A549 treated with GW870086 at 1 μM for 4 hours (cell line): ENCODE data around the gene RPL22. TPM values are rescaled to one million over a fixed set of nuclear protein-coding genes. Genes with fewer than 3 reads are reported as not detected.

Experiments used
- total RNA-seq: library from RNA; stranded (reverse); fragments of 200-300 nt; extraction: Qiagen RNA extraction; gene quantifications from 5 replicates; pipeline ENCODE4 v1.2.3, GENCODE V29; 2022; ENCODE audit warnings: low read depth

Gene RPL22
- 279 to 471 TPM (median 456 TPM) in 5 replicates for total RNA-seq

DNA sequence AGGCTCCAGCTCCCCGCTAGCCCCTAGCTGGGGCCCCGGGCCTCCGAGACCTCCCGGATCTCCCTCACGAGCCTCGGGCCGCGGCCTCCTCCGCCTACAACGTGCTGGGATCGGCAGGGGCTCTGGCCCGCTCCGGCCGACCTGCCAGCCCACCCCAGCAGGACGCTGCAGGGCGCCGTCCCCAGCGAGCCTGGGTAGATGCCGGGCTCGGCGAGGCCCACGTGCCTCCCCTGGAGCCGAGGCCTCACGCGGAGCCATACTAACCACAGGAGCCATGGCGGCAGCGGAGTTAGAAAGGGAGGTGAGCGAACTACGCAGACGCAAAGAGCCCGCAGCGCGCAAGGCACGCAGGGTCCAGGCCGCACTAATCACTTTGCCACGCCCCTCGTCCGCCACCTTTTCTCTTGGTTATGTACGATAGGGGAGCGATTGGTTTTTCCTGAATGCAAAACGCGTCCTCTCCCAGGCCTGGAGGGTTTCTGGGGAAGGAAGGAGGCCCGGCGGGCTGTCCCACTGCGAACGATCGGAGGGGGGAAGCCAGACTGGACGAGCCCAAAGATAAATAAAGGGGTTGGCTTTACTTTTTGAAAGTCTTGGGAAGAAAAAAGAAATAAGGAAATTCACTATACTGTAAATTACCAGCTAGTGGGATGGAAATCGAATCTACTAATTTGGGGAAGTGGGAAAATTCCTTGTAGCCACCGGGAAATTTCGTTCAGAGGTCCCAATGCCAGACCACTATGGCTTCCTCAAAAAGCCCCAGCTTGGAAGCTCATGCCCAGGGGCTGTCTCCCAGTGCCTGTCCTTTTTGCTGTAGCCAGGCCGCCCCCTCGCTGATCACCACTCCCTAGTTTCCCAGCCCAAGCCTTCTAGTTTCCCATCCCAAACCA is at the start of gene RPL22:
RPL22 (minus strand) TSS at position 298 of the 890 bp plus-strand sequence; CDS start at position 276, 22 bp downstream.

DNA sequence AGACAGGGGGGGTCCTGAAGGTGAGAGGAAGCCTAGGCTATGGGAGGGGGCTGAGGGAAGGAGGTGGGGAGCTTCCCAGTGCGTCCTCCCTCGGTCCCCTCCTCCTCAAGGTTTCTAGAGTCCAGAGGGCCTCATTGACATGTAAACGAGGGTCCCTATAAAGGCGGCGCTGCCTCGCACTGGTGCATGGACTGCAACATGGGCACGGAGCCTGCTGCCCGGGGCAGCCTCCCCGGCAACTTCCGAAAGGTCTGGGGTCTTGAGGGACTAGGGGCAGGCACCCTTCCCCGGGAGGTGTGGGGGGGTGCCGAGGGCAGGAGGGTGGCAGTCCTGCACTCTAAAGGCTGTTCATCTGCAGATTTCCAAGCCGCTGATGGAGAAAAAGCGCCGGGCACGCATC is 44.6 kb upstream of the RPL22 start, which contains the start of gene HES3:
HES3 (plus strand) TSS at position 187 of the 400 bp plus-strand sequence; CDS start at position 374, 187 bp downstream.

DNA sequence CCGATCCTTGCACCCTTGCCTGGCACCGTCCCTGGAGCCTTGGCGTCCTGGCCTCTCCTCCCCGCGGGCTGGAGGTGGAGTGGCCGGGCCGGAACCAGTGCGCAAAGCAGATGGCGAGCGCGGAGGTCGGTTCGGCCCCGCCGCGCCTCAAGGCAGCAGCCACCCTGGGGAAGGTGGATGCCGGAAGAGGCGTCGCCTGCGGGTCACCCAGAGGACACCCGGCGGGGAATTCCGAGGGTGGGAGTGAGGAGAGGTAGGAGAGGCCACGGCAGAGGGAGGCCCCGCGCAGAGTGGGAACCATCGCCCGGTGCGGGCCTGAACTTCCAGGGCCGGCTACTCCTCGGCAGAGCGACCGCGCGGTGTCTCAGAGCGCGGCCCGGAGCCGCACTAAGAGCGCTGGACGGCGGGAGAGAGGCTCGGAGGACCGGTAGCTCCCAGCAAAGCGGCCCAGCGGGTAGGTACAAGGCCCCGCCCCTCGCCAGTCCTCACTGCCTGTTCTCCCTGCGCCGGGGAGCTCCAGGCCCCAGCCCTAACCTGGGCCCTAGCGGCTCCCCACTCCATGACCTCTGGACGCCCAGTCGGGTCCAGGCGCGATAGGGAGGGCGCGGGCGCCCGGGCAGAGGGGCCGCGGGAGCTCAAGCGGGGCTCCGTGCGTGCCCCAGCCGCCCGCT is 6.6 kb upstream of the RPL22 start, which contains the start of gene RNF207:
RNF207 (plus strand) TSS at position 271 of the 671 bp plus-strand sequence. CDS start 417 bp downstream, outside the sequence.

DNA sequence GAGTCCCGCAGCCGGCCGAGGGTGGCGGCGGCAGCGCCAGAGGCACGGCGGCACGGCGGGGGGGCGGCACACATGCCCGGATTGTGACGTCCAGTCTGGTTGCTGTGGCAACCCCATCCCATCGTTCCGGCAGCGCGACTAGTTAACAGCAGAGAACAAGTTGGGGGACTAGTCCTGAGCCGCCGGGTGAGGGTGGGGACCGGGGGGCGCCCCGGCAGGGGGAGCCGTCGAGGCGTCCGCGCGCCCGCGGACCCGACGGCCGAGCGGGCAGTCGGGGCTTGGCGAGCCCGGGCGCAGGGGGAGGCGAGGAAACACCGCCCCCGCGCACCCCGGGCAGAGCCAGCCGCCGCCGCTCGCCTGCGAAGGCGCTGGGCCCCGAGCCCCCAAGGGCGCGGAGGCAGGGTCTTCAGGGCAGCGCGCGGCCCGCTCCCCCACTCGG is 19.1 kb downstream of the RPL22 start, which contains the start of gene CHD5:
CHD5 (minus strand) TSS at position 54 of the 439 bp plus-strand sequence. CDS start 298 bp downstream, outside the sequence.

Other genes with a start within 250 kb of the RPL22 start
- 3.4 to 5.3 TPM (median 5.0 TPM) in 5 replicates for gene NPHP4, start 207.2 kb downstream of the RPL22 start, total RNA-seq
- 7.3 to 9.4 TPM (median 8.1 TPM) in 5 replicates for gene KCNAB2, start 153.7 kb downstream of the RPL22 start, total RNA-seq
- 1.2 to 1.5 TPM (median 1.5 TPM) in 5 replicates for gene CHD5, start 19.3 kb downstream of the RPL22 start, total RNA-seq
- gene RNF207, start 6.5 kb upstream of the RPL22 start, total RNA-seq, result 6.3 to 15.0 TPM (median 13.4 TPM) in 5 replicates
- 47.9 to 61.6 TPM (median 56.8 TPM) in 5 replicates for gene ICMT, start 36.4 kb upstream of the RPL22 start, total RNA-seq
- gene HES3, start 44.6 kb upstream of the RPL22 start, total RNA-seq, result not detected in 5 replicates
- 1.5 to 2.3 TPM (median 2.0 TPM) in 5 replicates for gene GPR153, start 61.5 kb upstream of the RPL22 start, total RNA-seq
- 75.8 to 101 TPM (median 95.9 TPM) in 5 replicates for gene ACOT7, start 194.2 kb upstream of the RPL22 start, total RNA-seq
- gene HES2, start 220.3 kb upstream of the RPL22 start, total RNA-seq, result 3.3 to 7.2 TPM (median 6.0 TPM) in 5 replicates
- 0.29 to 0.94 TPM (median 0.42 TPM) in 5 replicates for gene ESPN, start 225.2 kb upstream of the RPL22 start, total RNA-seq